H9 (cell line): ENCODE data around the gene GGCT. TPM values are rescaled to one million over a fixed set of nuclear protein-coding genes. Genes with fewer than 3 reads are reported as not detected.

Experiments used
- DNase-seq: peaks from one replicate; pipeline ENCODE4 v3.0.0-alpha.2; 2017
- H2AFZ ChIP-seq: one replicate; pipeline ENCODE4 v1.6.1; 2013; ENCODE audit warnings: mild to moderate bottlenecking, low read length, control low read depth, moderate library complexity
- H2AK5ac ChIP-seq: 2 replicates; pipeline ENCODE4 v1.6.1; 2013; ENCODE audit warnings: low read length, control low read depth, mixed read lengths; ENCODE audit not compliant: insufficient read length
- H2BK120ac ChIP-seq: one replicate; pipeline ENCODE4 v1.6.1; 2013; ENCODE audit warnings: low read depth, mild to moderate bottlenecking, low read length, control low read depth, inconsistent platforms; ENCODE audit not compliant: poor library complexity, severe bottlenecking
- H2BK12ac ChIP-seq: 2 replicates; pipeline ENCODE4 v1.6.1; 2013; ENCODE audit warnings: low read length, control low read depth, mixed read lengths, low read depth; ENCODE audit not compliant: insufficient read length
- H2BK15ac ChIP-seq: 2 replicates; pipeline ENCODE4 v1.6.1; 2013; ENCODE audit warnings: low read depth, low read length, control low read depth
- H2BK20ac ChIP-seq: one replicate; pipeline ENCODE4 v1.6.1; 2013; ENCODE audit warnings: low read depth, mild to moderate bottlenecking, low read length, control low read depth, inconsistent platforms; ENCODE audit not compliant: poor library complexity, severe bottlenecking
- H2BK5ac ChIP-seq: 2 replicates; pipeline ENCODE4 v1.6.1; 2013; ENCODE audit warnings: low read length, control low read depth, mixed read lengths; ENCODE audit not compliant: insufficient read length
- H3K14ac ChIP-seq: 2 replicates; pipeline ENCODE4 v1.6.1; 2013; ENCODE audit warnings: low read length, control low read depth; ENCODE audit not compliant: insufficient read depth
- H3K18ac ChIP-seq: 2 replicates; pipeline ENCODE4 v1.6.1; 2013; ENCODE audit warnings: low read depth, mild to moderate bottlenecking, mixed read lengths, low read length, control low read depth; ENCODE audit not compliant: insufficient read length
- H3K23ac ChIP-seq: 2 replicates; pipeline ENCODE4 v1.6.1; 2013; ENCODE audit warnings: low read length, control low read depth, mixed read lengths, low read depth; ENCODE audit not compliant: insufficient read length
- H3K23me2 ChIP-seq: 2 replicates; pipeline ENCODE4 v1.6.1; 2013; ENCODE audit warnings: low read depth, mild to moderate bottlenecking, mixed read lengths, low read length, control low read depth; ENCODE audit not compliant: insufficient read length, poor library complexity, severe bottlenecking
- H3K27ac ChIP-seq: 2 replicates; pipeline ENCODE4 v1.5.1; 2013; ENCODE audit warnings: low read length, control low read depth, mixed read lengths, low read depth; ENCODE audit not compliant: insufficient read length
- H3K27me3 ChIP-seq: 2 replicates; pipeline ENCODE4 v1.6.1; 2013; ENCODE audit warnings: low read length, control low read depth, inconsistent platforms; ENCODE audit not compliant: insufficient read depth
- H3K4ac ChIP-seq: 2 replicates; pipeline ENCODE4 v1.6.1; 2013; ENCODE audit warnings: low read depth, mild to moderate bottlenecking, control low read depth, inconsistent platforms, low read length, moderate library complexity
- H3K4me1 ChIP-seq: 2 replicates; pipeline ENCODE4 v1.6.1; 2013; ENCODE audit warnings: low read length, control low read depth, inconsistent platforms; ENCODE audit not compliant: insufficient read depth
- H3K4me2 ChIP-seq: 2 replicates; pipeline ENCODE4 v1.6.1; 2013; ENCODE audit warnings: low read length, control low read depth, mixed read lengths; ENCODE audit not compliant: insufficient read length, insufficient read depth
- H3K56ac ChIP-seq: 2 replicates; pipeline ENCODE4 v1.6.1; 2013; ENCODE audit warnings: low read depth, mild to moderate bottlenecking, mixed read lengths, low read length, control low read depth; ENCODE audit not compliant: insufficient read length
- H3K79me1 ChIP-seq: 2 replicates; pipeline ENCODE4 v1.6.1; 2013; ENCODE audit warnings: low read depth, mild to moderate bottlenecking, moderate library complexity, low read length, control low read depth, inconsistent platforms; ENCODE audit not compliant: insufficient read depth, poor library complexity, severe bottlenecking
- H3K79me2 ChIP-seq: 2 replicates; pipeline ENCODE4 v1.6.1; 2013; ENCODE audit warnings: low read length, control low read depth, inconsistent platforms; ENCODE audit not compliant: insufficient read depth
- H3K9ac ChIP-seq: 2 replicates; pipeline ENCODE4 v1.6.1; 2013; ENCODE audit warnings: low read length, control low read depth, mixed read lengths; ENCODE audit not compliant: insufficient read length; ENCODE audit errors: extremely low read depth
- H3K9me3 ChIP-seq: one replicate; pipeline ENCODE4 v1.6.1; 2013; ENCODE audit warnings: low read depth, low read length, inconsistent platforms; ENCODE audit not compliant: control insufficient read depth
- H3T11ph ChIP-seq: one replicate; pipeline ENCODE4 v1.6.1; 2013; ENCODE audit warnings: mild to moderate bottlenecking, low read length, control low read depth, inconsistent platforms
- H4K20me1 ChIP-seq: one replicate; pipeline ENCODE4 v1.6.1; 2013; ENCODE audit not compliant: control insufficient read depth, insufficient read length, insufficient read depth
- H4K5ac ChIP-seq: 2 replicates; pipeline ENCODE4 v1.6.1; 2013; ENCODE audit warnings: low read depth, mild to moderate bottlenecking, mixed read lengths, low read length, control low read depth; ENCODE audit not compliant: insufficient read length
- H4K8ac ChIP-seq: replicated peaks from 2 replicates; pipeline ENCODE4 v1.6.1; 2013; ENCODE audit warnings: low read length, control low read depth, mixed read lengths, low read depth; ENCODE audit not compliant: insufficient read length
- H4K91ac ChIP-seq: 2 replicates; pipeline ENCODE4 v1.6.1; 2013; ENCODE audit warnings: low read depth, mild to moderate bottlenecking, moderate library complexity, mixed read lengths, low read length, control low read depth; ENCODE audit not compliant: insufficient read length
- H3K27ac Mint-ChIP-seq, 3 experiments: 2 replicates in 2 of 3; 3 replicates in 1 of 3; pipeline ENCODE4 v1.8.0; 2020 to 2021; ENCODE audit warnings: mixed read lengths in 3 of 3, mild to moderate bottlenecking in 1 of 3, moderate library complexity in 1 of 3
- H3K27me3 Mint-ChIP-seq: 2 replicates; pipeline ENCODE4 v1.8.0; 2021; ENCODE audit warnings: low read depth, mild to moderate bottlenecking, moderate library complexity, mixed read lengths
- H3K36me3 Mint-ChIP-seq, 3 experiments: 2 replicates in 2 of 3; 3 replicates in 1 of 3; pipeline ENCODE4 v1.8.0; 2020 to 2021; ENCODE audit warnings: low read depth in 3 of 3, mixed read lengths in 3 of 3; ENCODE audit not compliant: insufficient read depth in 1 of 3
- H3K4me1 Mint-ChIP-seq, 2 experiments: 2 replicates each; pipeline ENCODE4 v1.8.0; 2020; ENCODE audit warnings: mixed read lengths in 2 of 2
- H3K4me3 Mint-ChIP-seq, 2 experiments: 2 replicates in 1 of 2; 3 replicates in 1 of 2; pipeline ENCODE4 v1.8.0; 2020 to 2021; ENCODE audit warnings: mild to moderate bottlenecking in 2 of 2, mixed read lengths in 2 of 2, moderate library complexity in 1 of 2
- H3K9me3 Mint-ChIP-seq, 2 experiments: 2 replicates in 1 of 2; 3 replicates in 1 of 2; pipeline ENCODE4 v1.8.0; 2020; ENCODE audit warnings: mild to moderate bottlenecking in 2 of 2, mixed read lengths in 2 of 2, moderate library complexity in 1 of 2
- CTCF ChIP-seq: fragments of 200-600 bp; sonication (generic); conservative IDR thresholded peaks from 3 replicates; pipeline ENCODE4 v1.8.0; 2021; ENCODE audit warnings: antibody characterized with exemption, mild to moderate bottlenecking
- WGBS: extraction: QIAGEN DNeasy Blood & Tissue Kit; methylation state at CpG from one replicate; pipeline ENCODE4 v1.1.7; 2013; ENCODE audit warnings: missing lambda C conversion rate, low lambda C conversion rate, mixed read lengths; ENCODE audit not compliant: insufficient read length; ENCODE audit errors: extremely low coverage; 5-methylcytosine and 5-hydroxymethylcytosine counted together
- total RNA-seq: library from RNA; stranded (reverse); gene quantifications from 2 replicates; pipeline ENCODE4 v1.2.1, GENCODE V29; 2021

Gene GGCT
- total RNA-seq, 1 experiment from 2014 or later = 84.9 TPM

DNA sequence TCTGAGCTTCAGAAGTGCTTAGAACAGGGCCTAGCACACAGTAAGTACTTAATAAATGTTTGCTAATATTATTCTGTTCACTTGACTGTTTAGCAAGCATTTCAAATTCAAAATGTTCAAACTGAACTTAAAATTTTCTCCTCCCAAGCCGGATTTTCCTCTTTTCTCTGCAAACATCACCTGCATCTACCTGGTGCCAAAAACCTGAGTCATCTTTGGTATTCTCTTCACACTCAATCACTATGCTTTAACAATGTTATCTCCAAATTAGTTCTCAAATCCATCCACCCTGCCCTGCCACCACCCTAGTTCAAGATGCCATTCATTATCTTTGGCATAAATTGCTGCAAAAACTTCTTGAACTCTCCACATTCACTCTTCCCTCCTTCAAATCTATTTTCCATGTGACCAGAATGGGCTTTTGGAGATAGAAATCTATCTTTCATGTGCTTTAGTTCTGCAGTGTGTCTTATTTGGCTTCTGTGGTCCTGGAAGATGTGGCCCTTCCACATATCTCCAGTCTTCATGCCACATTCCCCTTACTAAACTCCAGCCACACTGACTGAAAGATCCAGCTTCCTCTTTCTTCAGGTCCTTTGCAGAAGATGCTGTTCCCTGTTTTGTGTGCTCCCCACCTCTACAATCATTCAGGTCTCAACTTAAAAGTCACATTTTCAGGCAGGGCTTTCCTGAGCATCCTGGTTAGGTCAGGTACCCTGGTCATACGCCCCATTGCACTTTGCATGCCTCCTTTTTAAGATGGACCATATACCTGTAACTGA, 2.0 kb downstream of the GGCT start:
- TF ChIP-seq CTCF = no peak
- H3K14ac ChIP-seq = no peak overlapping the region
- no peaks in the 10 kb centered on the region for H3K9me3 ChIP-seq
- no peak overlapping the region for H3K18ac ChIP-seq
- Mint-ChIP-seq H3K4me3 (peak overlapping the region in 1 of 2 experiments; percentile 83; a peak in 3 of 5 replicates), H3K27ac (no peak overlapping the region), H3K36me3 (peaks cover 22 to 50% (median 41%) of the 10 kb centered on the region in 3 experiments), H3K27me3 (peaks cover 14% of the 10 kb centered on the region), H3K9me3 (peaks cover 17 to 19% of the 10 kb centered on the region in 2 experiments), H3K4me1 (peaks cover 20 to 21% of the 10 kb centered on the region in 2 experiments)
- no peak overlapping the region for H4K8ac ChIP-seq
- H3K4ac ChIP-seq = no peak overlapping the region
- H3K79me2 ChIP-seq = peaks cover 19% of the 10 kb centered on the region; the same call in 1 of the 2 replicates
- no peak overlapping the region for H3K23ac ChIP-seq
- H4K5ac ChIP-seq = no peak overlapping the region
- no peak overlapping the region for H3T11ph ChIP-seq
- no peak for DNase-seq
- peaks cover 11% of the 10 kb centered on the region; the same call in 1 of the 2 replicates for H3K4me1 ChIP-seq
- H3K23me2 ChIP-seq = peaks cover 9% of the 10 kb centered on the region
- no peak overlapping the region for H3K27ac ChIP-seq
- H3K27me3 ChIP-seq = no peaks in the 10 kb centered on the region
- no peak overlapping the region for H3K56ac ChIP-seq
- H2AFZ ChIP-seq = no peak overlapping the region
- no peak overlapping the region for H2BK15ac ChIP-seq
- no peak overlapping the region for H4K91ac ChIP-seq
- H2AK5ac ChIP-seq = no peak overlapping the region
- no CpG with 5 or more reads among the region's 2 CpGs for WGBS
- no peak overlapping the region for H3K9ac ChIP-seq
- no peak overlapping the region for H2BK5ac ChIP-seq
- H2BK20ac ChIP-seq = no peak overlapping the region
- peaks cover 6% of the 10 kb centered on the region for H3K79me1 ChIP-seq
- no peak overlapping the region for H2BK12ac ChIP-seq
- H2BK120ac ChIP-seq = no peak overlapping the region
- H3K4me2 ChIP-seq = peak overlapping the region; percentile 99
- H4K20me1 ChIP-seq = no peaks in the 10 kb centered on the region
